HTR-8/SVneo (cell line): ENCODE data around the gene MAPK8IP1.
A peak's percentile ranks its signal among the peaks of the same experiment; 100 is the strongest.

Source experiments
- DNase-seq: peaks from one replicate; pipeline ENCODE4 v3.0.0; 2011; ENCODE audit warnings: low spot score, mixed read lengths; ENCODE audit not compliant: insufficient read length
- FAIRE-seq: peaks from 2 replicates; lab custom pipeline; 2011; peaks lifted over from hg19 to GRCh38; lab: Jason Lieb, UNC

Gene MAPK8IP1

DNA sequence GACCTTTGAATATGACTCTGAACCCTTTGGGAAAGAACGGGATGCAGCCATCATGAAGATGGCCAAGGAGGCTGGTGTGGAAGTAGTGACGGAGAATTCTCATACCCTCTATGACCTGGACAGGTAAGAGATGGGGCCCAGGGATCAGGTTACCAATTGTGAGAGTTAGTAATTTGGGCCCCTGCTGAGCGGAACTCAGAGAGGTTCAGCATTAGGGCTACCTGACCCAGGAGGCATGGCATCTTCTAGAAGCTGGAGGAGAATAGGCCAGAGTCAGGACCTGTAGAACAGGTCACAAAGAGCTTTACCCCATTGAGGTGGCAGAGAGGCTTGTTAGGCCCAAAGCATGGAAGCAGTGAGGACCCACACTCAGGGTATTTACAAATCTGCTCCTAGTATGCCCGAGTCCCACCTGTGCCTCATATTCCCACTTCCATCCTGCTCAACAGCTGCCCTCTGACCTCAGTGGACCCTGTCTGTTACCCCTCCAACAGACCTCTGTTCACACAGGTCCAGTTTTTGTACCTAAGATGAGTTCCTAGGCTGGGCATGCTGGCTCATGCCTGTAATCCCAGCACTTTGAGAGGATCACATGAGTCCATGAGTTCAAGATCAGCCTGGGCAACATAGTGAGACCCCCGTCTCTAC lies 26.6 kb upstream of the MAPK8IP1 start:
- FAIRE-seq (no peak), DNase-seq (no peak)

GRCh38 chr11:45859661-45860140 lies 25.8 kb upstream of the MAPK8IP1 start:
- DNase-seq (no peak), FAIRE-seq (no peak)

GRCh38 chr11:45860348-45860747 lies 25.1 kb upstream of the MAPK8IP1 start:
- no peak for DNase-seq
- FAIRE-seq = no peak

DNA sequence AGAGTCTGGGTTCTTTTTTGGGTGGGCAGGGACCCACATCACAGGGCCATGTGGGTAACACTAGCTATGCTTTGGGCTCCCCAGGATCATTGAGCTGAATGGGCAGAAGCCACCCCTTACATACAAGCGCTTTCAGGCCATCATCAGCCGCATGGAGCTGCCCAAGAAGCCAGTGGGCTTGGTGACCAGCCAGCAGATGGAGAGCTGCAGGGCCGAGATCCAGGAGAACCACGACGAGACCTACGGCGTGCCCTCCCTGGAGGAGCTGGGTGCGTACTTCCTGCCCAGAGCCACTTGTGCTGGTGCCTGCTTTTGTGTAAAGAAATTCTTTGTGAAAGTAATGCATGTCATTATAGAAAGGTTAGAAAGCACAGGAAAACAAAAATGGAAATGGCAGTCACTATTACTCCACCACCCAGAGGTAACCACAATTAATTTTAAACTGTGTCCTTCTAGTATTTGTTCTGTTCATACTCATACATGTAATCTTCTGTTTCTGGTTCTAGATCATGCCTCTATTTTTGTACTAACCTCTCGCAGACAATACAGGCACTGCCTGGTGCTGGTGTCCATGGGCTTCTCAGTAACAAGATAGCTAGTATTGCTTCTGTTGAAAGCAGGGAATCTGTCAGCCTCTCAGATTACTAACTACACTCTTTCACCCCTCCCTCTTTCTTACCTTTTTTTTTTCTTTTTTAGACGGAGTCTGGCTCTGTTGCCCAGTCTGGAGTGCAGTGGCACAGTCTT lies 24.5 kb upstream of the MAPK8IP1 start:
- FAIRE-seq (no peak), DNase-seq (no peak)

GRCh38 chr11:45864041-45864440 lies 21.4 kb upstream of the MAPK8IP1 start:
- FAIRE-seq = no peak
- no peak for DNase-seq

GRCh38 chr11:45869551-45869950 lies 15.9 kb upstream of the MAPK8IP1 start:
- no peak for DNase-seq
- FAIRE-seq = no peak

DNA sequence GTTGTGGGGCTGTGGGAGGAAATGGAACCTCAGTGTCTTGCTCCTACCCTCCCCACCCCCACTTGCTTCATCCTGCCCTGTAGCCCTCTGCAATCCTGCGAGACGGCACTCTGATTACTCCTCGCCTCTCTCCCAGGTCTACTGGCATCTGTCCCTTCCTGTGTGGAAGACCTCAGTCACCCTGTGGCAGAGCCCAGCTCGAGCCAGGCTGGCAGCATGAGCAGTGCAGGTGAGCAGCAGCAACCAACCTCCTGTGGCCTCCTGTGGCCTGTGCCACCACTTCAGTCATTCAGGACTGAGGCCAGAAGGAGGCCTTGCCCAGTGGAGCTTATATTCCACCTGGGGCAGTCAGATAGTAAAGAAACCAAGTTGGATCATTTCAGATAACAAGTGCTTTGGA lies 14.7 kb upstream of the MAPK8IP1 start:
- DNase-seq (no peak), FAIRE-seq (no peak)

DNA sequence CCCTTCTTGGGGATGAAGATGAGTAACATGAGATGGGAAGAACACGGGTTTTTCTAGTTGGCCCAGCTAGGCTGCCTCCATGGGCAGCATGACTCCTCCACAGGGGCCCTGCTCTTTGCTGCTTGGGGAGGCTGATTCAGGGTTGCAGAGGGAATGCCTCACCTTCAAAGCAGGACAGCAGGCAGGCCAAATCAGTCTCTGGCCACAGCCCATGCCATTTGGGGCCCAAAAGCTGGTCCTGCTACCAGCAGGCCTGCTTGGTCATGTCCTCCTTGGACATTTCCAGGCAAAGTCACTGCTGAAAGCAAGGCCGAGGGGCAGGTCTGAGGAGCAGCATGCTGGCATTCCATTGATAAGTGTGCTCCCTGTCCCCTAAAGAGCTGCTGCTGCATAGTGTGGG lies 13.8 kb upstream of the MAPK8IP1 start:
- no peak for DNase-seq
- no peak for FAIRE-seq

DNA sequence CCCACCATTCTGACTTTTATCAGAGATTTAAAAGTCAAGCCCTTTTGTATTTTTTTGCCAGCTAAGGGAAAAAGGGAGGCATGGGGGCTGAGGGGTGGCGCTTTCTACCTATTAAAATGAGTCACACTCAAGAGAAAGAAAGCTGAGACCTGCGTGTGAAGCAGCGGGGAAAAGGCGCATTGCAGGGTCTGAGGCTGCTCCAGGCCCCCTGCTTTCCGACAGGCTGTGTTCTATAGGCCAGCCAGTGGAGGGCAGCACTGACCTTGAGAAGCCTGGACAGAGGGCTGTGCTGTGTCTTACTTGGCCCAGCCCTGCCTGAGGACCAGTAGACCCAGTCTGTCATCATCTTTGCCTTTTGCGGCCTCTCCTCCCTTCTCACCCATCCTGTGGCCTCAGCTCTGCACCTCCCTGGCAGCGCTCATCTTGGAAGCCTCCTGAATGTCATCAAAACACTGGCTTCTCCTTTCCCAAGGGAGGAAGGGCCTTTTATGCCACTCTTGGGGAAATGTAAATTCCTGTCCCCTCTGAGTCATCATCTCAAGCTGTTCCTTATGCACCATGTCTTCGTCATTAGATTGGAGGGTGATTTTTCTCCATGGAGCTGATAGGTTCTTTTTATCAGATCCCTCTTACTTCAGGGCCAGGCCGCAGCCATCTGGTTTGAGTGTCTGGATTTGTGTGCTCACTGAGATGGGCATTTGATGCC lies 12.6 kb upstream of the MAPK8IP1 start:
- FAIRE-seq = no peak

GRCh38 chr11:45876401-45876800 lies 9.1 kb upstream of the MAPK8IP1 start:
- FAIRE-seq = no peak
- no peak for DNase-seq

More for the DNA sequence above, 12.6 kb upstream of the MAPK8IP1 start:
- DNase-seq = peak; percentile 87

- no peak for FAIRE-seq
- DNase-seq = no peak
Observed at GRCh38 chr11:45877221-45877620, 8.2 kb upstream of the MAPK8IP1 start.

GRCh38 chr11:45877845-45878244 lies 7.6 kb upstream of the MAPK8IP1 start:
- DNase-seq (no peak), FAIRE-seq (no peak)

DNA sequence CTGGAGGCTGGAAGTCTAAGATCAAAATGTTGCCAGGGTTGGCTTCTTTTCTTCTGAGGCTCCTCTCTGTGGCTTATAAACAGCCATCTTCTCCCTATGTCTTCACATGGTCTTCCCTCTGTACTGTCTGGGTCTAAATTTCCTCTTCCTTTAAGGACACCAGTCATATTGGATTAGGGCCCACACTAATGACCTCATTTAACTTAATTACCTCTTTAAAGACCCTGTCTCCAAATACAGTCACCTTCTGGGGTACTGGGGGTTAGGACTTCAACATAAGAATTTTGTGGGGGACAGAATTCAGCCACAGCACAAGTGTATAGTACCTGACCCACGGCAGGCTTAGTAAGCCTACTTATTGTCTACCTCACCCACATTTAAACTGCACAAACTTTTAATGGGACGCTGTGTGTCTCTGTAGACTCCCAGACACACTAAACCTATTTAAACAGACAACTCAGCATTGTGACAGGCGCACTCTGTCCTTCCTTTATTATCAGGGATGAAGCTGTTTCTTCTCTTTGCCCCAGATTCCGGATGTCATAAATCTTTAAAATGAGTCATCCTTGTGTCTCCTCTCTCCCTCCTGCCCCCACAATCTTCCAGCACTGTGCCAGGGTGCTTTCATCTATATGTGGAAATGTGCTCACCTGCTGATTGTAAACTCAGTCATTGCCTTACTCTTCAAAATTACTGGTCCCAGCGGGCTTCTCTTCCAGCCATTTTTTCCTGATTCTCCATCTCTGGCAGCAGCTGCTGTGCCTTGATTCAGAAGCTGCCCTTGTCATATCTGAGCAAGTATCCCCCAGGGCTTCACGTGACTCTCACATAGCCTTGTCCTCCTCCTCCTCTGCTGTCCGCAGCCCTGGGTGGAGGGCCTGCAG lies 5.4 kb upstream of the MAPK8IP1 start:
- peak; percentile 83 for DNase-seq
- FAIRE-seq = no peak

DNA sequence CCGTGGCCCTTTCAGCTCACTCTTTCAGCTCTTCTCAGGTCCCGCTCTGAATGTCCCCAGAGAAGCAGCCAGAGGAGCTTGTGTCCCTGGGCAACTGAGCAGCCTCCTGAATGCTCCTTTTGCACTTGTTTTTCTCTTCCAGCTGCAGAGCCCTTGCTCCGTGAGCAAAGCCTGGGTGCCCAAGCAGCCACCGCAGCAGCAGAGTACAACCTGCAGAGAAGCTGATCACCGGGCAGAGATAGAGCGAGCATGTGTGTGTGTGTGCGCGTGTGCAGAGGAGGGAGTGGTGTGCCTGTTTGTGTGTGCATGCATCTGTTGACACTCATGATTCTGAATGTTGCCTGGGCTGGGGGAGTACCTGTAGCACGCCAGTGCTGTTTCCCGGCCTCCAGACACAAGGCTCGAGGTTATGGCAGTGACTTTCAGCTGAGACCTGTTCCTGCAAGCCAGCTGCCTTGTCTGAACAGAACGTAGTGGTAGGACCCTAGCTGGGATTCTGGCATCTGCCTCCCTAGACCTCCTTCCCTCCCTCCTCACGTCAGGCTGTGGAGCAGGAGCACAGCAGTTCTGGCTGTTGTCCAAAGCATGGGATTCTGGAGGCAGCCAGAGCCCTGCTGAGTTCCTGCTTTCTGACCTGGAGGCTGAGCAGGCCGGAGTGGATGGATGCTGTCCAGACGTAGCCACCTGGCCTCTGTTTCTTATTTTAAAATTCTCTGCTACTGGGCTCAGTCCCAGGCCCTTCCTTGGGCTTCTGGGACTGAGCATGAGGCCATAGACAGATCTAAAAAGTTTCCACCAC lies 4.5 kb upstream of the MAPK8IP1 start:
- DNase-seq (no peak), FAIRE-seq (no peak)

DNA sequence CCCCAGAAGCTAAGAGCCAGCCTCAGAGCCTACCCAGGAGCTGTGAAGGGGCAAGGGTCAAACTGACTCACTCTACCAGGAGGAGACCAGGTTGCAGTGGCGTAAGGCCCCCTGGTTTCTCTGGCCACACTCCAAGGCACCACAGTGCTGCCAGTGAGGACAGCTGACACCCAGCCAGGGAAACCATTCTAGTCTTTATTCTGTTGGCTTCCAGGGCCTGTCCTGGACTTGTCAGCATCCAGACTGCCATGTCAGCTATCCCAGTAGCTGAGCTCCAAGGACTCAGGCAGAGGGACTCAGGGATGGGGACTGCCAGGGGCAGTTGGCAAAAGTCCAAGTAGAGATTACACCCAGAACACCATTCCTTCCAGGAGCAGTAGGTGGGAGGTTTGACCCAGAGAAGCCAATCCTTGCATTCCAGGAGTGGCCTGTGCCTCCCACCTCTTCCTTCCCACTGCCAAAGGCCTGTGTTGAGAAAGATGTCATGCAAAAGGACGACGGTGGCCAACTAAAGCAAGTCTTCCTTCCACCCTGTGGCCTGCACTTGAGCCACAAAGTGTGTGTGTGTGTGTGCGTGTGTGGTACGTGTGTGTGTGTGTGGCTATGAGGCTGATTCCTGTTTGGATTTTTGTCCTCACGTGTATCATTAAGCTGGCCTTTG lies 3.6 kb upstream of the MAPK8IP1 start:
- DNase-seq (no peak), FAIRE-seq (no peak)

DNA sequence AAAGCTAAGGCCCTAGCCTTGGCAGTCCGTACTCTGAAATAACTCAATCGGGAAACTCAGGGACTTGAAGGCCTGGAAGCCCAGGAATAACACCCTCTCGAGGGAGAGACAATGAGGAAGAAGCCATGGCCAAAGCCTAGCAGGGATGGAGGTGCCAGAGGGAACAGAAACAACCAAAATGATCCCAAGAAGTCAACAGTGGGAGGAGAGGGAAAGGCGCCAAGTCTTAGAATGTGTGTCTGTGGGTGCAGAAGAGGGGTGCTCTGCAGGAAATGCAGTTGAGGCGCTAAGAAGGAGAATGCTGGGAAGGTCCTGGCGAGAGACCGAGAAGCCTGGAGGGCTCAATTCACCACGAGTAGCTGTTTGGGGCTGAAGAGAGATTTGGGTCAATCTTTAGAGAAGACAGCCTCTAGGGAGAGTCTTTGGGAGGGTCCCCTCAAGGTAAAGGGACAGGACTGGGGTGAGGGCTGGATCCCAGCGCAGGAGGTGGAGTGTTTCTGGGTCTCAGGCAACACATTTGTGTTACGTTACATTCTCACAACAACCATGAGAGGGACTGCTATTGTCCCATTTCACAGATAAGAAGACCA lies 760 bp upstream of the MAPK8IP1 start:
- FAIRE-seq (no peak), DNase-seq (no peak)

DNA sequence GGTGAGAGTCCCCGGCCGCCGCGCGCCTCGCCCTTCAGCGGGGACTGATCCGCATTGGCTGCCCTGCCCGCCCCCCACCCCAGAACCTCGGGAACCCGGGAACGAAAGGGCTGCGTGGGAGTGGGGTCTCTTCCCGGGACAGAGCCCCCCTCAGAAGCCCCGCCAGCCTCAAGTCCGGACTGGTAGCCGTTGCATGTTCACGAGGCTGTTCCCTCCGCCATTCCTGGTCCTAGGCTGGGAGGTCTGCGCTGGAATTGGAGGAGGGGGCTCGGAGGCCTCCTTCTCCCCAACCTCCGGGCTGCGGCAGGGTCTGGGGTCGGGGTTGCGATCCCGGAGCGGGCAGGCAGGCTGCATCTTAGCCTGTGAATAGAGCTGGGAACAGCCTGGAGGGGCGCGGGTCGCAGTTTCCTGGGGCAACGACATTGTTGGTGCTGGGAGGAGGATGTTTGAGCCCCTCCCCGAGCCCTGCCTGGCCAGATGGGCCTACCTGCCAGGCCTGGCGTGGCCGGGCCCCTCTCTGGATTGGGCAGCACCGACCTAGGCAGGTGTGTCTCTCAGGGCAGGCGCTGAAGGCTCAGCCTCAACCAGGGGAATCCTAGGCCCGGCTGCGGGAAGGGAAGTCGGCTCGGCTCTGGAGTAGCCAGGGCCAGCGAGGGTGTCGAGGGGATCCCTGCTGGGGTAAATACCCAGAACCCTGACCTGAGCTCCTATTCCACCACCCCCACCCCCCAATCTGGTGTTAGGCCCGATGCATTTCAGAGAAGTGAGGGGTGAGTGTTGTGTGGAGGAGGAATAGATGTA lies 670 bp downstream of the MAPK8IP1 start:
- DNase-seq (no peak), FAIRE-seq (no peak)
